HAP-1 (cell line): ENCODE results near the gene CHST11.

Experiments used
- DNase-seq, 2 experiments: peaks; one replicate each; pipeline ENCODE4 v3.0.0-alpha.2; 2016 to 2020; ENCODE audit warnings: low spot score in 2 of 2
- H3K27me3 ChIP-seq: fragments of 250-450 bp; sonication (Bioruptor Pico); 2 replicates; pipeline ENCODE4 v1.5.1; 2020; ENCODE audit warnings: low read depth, mild to moderate bottlenecking, moderate library complexity
- H3K36me3 ChIP-seq: fragments of 250-450 bp; sonication (Bioruptor Pico); replicated peaks from 2 replicates; pipeline ENCODE4 v1.5.1; 2020; ENCODE audit warnings: mild to moderate bottlenecking
- H3K4me1 ChIP-seq: fragments of 250-450 bp; sonication (Bioruptor Pico); 2 replicates; pipeline ENCODE4 v1.5.1; 2020; ENCODE audit warnings: mild to moderate bottlenecking
- H3K4me3 ChIP-seq: fragments of 250-450 bp; sonication (Bioruptor Pico); 2 replicates; pipeline ENCODE4 v1.5.1; 2020; ENCODE audit warnings: mild to moderate bottlenecking, moderate library complexity
- H3K9me3 ChIP-seq: fragments of 250-450 bp; sonication (Bioruptor Pico); 2 replicates; pipeline ENCODE4 v1.5.1; 2020; ENCODE audit warnings: mild to moderate bottlenecking, moderate library complexity
- in situ Hi-C: fragments of 300-500 bp; cut with MboI; formaldehyde crosslinking; loops from 3 replicates; pipeline ENCODE4 v1.14.3; 2020; ENCODE audit warnings: low sequenced_read_pairs, inconsistent platforms, mixed read lengths

The CHST11 gene

GRCh38 chr12:104485651-104486362 is 29.1 kb downstream of the CHST11 start:
- no peak for DNase-seq
- Histone ChIP-seq H3K4me1 (no peaks in the 10 kb centered on the region), H3K36me3 (no peaks in the 10 kb centered on the region)

DNA sequence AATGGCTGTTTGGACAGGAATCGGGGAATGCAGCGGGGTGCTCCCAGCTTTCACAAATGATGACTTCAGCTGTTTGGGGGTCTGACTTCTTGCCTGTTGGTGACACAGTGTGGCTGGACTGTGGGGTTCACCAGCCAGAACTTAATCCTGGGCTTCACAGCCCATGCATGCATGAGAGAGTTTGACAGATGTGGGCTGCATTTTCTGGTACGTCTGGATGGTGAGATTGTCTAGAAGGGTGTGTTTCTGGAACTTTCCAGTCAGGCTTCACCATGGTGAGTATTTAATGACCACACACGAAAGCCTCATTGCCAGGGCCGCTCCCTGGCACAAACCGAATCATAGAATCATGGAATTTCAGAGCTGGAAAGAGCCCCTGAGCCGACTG is 29.6 kb downstream of the CHST11 start:
- DNase-seq = no peak
- H3K36me3 ChIP-seq = no peaks in the 10 kb centered on the region
- H3K4me1 ChIP-seq = no peaks in the 10 kb centered on the region
- H3K9me3 ChIP-seq = no peaks in the 10 kb centered on the region
- in situ Hi-C loops = no loop called here
- no peaks in the 10 kb centered on the region for H3K27me3 ChIP-seq
- H3K4me3 ChIP-seq = no peak overlapping the region

More at GRCh38 chr12:104485651-104486362, 29.1 kb downstream of the CHST11 start:
- Histone ChIP-seq H3K27me3 (no peaks in the 10 kb centered on the region), H3K9me3 (no peaks in the 10 kb centered on the region), H3K4me3 (no peak overlapping the region)
- in situ Hi-C loops = no loop called here

DNA sequence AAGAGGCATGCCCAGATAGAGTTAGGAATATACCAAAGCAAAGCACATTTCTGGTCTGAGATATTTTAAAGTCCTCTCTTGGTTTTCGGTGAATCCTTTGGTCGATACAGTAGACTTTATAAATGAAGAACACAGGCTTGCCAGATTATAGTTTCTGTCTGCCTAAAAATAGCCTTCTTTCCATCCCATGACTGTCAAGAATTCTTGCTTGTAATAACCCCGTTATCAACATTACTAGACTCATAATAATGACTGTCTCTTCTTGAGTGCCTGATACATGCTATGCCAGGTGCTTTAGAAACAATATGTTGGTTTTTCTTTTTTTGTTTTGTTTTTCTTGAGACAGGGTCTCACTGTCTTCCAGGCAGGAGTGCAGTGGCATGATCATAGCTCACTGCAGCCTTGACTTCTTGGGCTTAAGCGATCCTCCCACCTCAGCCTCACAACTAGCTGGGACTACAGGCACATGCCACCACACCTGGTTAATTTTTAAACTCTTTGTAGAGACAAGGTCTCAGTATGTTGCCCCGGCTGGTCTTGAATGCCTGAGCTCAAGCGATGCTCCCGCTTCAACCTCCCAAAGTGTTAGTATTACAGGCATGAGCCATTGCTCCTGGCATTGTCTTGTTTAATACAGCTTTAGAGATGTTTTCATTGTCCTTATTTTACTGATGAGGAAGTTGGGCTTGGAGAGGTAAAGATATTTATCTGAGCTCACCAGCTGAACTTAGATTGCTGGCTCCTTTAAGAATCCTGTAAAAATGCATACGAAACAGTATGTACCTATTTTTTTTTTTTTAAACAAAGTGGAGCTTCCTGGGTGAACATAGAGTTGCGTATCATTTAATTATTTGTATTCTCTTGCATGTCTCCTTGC is 30.4 kb downstream of the CHST11 start:
- in situ Hi-C loops = no loop called here
- H3K4me3 ChIP-seq = no peak overlapping the region
- no peaks in the 10 kb centered on the region for H3K36me3 ChIP-seq
- no peak for DNase-seq
- H3K4me1 ChIP-seq = no peaks in the 10 kb centered on the region
- H3K9me3 ChIP-seq = no peaks in the 10 kb centered on the region
- no peaks in the 10 kb centered on the region for H3K27me3 ChIP-seq

- H3K27me3 ChIP-seq = no peaks in the 10 kb centered on the region
- DNase-seq = no peak
- in situ Hi-C loops = no loop called here
- no peaks in the 10 kb centered on the region for H3K4me1 ChIP-seq
- H3K9me3 ChIP-seq = no peaks in the 10 kb centered on the region
- no peaks in the 10 kb centered on the region for H3K36me3 ChIP-seq
- H3K4me3 ChIP-seq = no peak overlapping the region
Measured at GRCh38 chr12:104488374-104488773, 31.6 kb downstream of the CHST11 start.

DNA sequence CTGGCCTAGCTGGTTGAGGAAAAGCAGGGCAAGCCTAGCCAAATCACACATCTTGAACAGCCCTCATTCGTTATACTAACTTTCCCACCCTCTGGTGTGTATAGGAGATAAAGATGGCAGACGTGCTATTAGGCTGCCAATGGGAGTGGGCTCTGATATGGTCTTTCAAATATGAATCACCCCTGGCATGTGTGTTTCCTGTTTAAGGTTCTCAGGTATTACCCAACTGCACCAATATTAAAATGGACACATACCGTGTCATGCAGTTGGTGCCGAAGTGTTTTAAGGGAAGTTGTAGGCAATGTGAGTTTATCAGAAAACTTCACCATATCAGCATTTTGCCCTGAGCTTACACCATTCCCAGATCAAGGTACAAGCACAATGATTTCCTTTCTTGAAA is 33.4 kb downstream of the CHST11 start:
- DNase-seq = no peak
- Histone ChIP-seq H3K27me3 (no peaks in the 10 kb centered on the region), H3K4me1 (no peaks in the 10 kb centered on the region), H3K9me3 (no peaks in the 10 kb centered on the region), H3K36me3 (no peaks in the 10 kb centered on the region), H3K4me3 (no peak overlapping the region)
- in situ Hi-C loops = no loop called here

- Histone ChIP-seq H3K9me3 (no peaks in the 10 kb centered on the region), H3K27me3 (no peaks in the 10 kb centered on the region), H3K36me3 (no peaks in the 10 kb centered on the region), H3K4me1 (no peaks in the 10 kb centered on the region), H3K4me3 (no peak overlapping the region)
- in situ Hi-C loops = no loop called here
- DNase-seq = no peak
Measured at GRCh38 chr12:104490850-104491249, 34.1 kb downstream of the CHST11 start.

GRCh38 chr12:104493496-104493895 is 36.7 kb downstream of the CHST11 start:
- H3K36me3 ChIP-seq = no peaks in the 10 kb centered on the region
- no peaks in the 10 kb centered on the region for H3K27me3 ChIP-seq
- DNase-seq = no peak
- in situ Hi-C loops = no loop called here
- H3K4me3 ChIP-seq = no peak overlapping the region
- peaks cover 3% of the 10 kb centered on the region; the same call in 1 of the 2 replicates for H3K4me1 ChIP-seq
- H3K9me3 ChIP-seq = no peaks in the 10 kb centered on the region

- no peaks in the 10 kb centered on the region for H3K9me3 ChIP-seq
- H3K4me3 ChIP-seq = no peak overlapping the region
- peaks cover 3% of the 10 kb centered on the region for H3K4me1 ChIP-seq
- no peak for DNase-seq
- no peaks in the 10 kb centered on the region for H3K27me3 ChIP-seq
- no peaks in the 10 kb centered on the region for H3K36me3 ChIP-seq
- in situ Hi-C loops = no loop called here
Measured at GRCh38 chr12:104494137-104494792, 37.5 kb downstream of the CHST11 start.

GRCh38 chr12:104494793-104495158 is 38.0 kb downstream of the CHST11 start:
- H3K4me1 ChIP-seq = peaks cover 8% of the 10 kb centered on the region
- H3K4me3 ChIP-seq = no peak overlapping the region
- H3K9me3 ChIP-seq = no peaks in the 10 kb centered on the region
- H3K27me3 ChIP-seq = no peaks in the 10 kb centered on the region
- no peak for DNase-seq
- in situ Hi-C loops = no loop called here
- no peaks in the 10 kb centered on the region for H3K36me3 ChIP-seq

- Histone ChIP-seq H3K27me3 (no peaks in the 10 kb centered on the region), H3K4me1 (peaks cover 13% of the 10 kb centered on the region), H3K4me3 (no peak overlapping the region), H3K9me3 (no peaks in the 10 kb centered on the region), H3K36me3 (no peaks in the 10 kb centered on the region)
- no peak for DNase-seq
- in situ Hi-C loops = no loop called here
Measured at GRCh38 chr12:104495786-104496185, 39.0 kb downstream of the CHST11 start.

- no peak for DNase-seq
- in situ Hi-C loops = no loop called here
- Histone ChIP-seq H3K36me3 (no peaks in the 10 kb centered on the region), H3K4me3 (no peak overlapping the region), H3K9me3 (no peaks in the 10 kb centered on the region), H3K27me3 (no peaks in the 10 kb centered on the region), H3K4me1 (peaks cover 13% of the 10 kb centered on the region)
Measured at GRCh38 chr12:104496336-104496735, 39.6 kb downstream of the CHST11 start.

DNA sequence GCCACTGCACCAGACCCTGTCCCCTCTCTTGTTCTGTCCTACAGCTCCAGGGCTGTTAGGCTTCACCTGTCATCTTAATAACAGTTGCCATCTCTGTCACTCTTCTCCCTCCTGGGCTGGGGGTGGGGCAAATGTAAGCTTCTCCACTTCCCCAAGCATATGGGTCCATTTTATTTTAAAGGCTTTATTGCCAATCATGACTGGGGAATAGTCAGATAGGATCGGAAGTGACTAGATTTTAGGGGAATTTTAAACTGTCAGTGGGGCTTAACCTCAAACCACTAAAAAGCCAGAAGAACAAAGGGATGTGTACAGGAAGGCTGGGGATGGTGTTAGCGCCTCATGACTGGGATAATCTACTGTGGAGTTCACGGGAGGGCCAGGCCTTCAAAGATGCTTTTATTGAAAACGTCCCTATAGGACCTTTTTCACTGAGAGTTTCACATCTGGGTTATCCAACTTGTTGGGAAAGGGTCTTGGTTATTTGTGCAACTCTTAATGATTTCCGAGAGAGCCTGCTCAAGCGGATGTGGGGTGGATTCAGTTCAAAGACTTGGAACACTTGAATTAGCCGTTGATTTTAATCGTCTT is 41.6 kb downstream of the CHST11 start:
- no peaks in the 10 kb centered on the region for H3K27me3 ChIP-seq
- H3K36me3 ChIP-seq = no peaks in the 10 kb centered on the region
- no peak for DNase-seq
- H3K4me3 ChIP-seq = no peak overlapping the region
- peaks cover 13% of the 10 kb centered on the region for H3K4me1 ChIP-seq
- H3K9me3 ChIP-seq = no peaks in the 10 kb centered on the region
- in situ Hi-C loops = no loop called here

DNA sequence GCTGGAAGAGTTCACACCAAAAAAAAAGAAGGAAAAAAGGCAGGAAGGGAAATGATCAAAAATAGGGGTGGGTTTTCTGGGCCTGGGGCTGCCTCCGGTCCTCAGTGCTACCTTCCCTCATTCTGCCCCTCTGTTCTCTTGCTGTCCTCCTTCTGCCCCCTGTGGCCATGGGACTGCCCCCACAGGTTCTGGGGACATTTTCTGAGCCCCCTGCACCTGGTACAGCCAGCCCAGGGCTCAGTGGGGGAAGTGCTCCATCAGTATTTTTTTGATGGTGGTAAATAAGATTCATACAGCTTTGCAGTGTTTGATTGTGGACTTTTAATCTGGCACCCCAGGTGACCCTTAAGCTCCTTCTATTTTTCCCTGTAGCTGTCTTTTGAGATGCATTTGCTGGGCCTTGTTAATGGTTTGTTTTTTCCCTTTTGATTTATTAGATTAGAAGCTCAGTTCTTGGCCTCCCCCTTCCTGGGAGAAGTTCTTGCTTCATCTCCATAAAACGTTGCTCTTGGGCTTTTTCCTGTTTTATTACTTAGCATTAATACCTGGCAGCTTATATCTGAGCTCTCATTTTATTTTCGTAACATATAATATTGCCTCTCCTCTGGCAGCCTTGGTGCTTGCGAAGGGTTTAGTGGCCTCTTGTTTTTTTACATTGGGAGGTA is 43.1 kb downstream of the CHST11 start:
- no peaks in the 10 kb centered on the region for H3K9me3 ChIP-seq
- H3K4me1 ChIP-seq = peaks cover 13% of the 10 kb centered on the region
- in situ Hi-C loops = no loop called here
- no peaks in the 10 kb centered on the region for H3K36me3 ChIP-seq
- peak; percentile 12 to 35 for DNase-seq
- no peaks in the 10 kb centered on the region for H3K27me3 ChIP-seq
- H3K4me3 ChIP-seq = no peak overlapping the region
